ENCODE measurements around the gene TBC1D1. TPM values are rescaled to one million over a fixed set of nuclear protein-coding genes. Genes with fewer than 3 reads are reported as not detected.

The TBC1D1 gene
- total and polyA plus RNA-seq, 2 of the 8 experiments (the other 6 are each of a cell fraction or from before 2014, with no cell fraction given) = 96.9 to 162 TPM

GRCh38 chr4:37976507-37976906 lies 85.6 kb downstream of the TBC1D1 start (continued):
- TF ChIP-seq EP300 (IDR thresholded peaks at IDR 0.05; ENCODE audit: borderline replicate concordance in 1 of 2, low read depth in 2 of 2, low read length in 2 of 2) = no peak
- no peak for TF ChIP-seq TBP (IDR thresholded peaks at IDR 0.05; ENCODE audit: low read depth, low read length)
- TF ChIP-seq ZNF274 (IDR thresholded peaks at IDR 0.05; ENCODE audit: borderline replicate concordance, extremely low read depth, low read length) = no peak
